IPS-15b (cell line): ENCODE results near the gene JAK3.
A peak's percentile ranks its signal among the peaks of the same experiment; 100 is the strongest.
"Not testable (repeated sequence)": the region's sequence is repeated elsewhere in the genome, so short reads cannot be mapped to it uniquely, and the experiment has no call there.

Experiments used
- H3K27me3 ChIP-seq: one replicate; pipeline ENCODE4 v1.6.1; 2013; ENCODE audit warnings: low read length; ENCODE audit not compliant: control insufficient read depth, insufficient read depth
- H3K36me3 ChIP-seq: one replicate; pipeline ENCODE4 v1.6.1; 2013; ENCODE audit warnings: low read length; ENCODE audit not compliant: control insufficient read depth, insufficient read depth
- H3K4me1 ChIP-seq: one replicate; pipeline ENCODE4 v1.6.1; 2013; ENCODE audit warnings: mild to moderate bottlenecking, low read length; ENCODE audit not compliant: control insufficient read depth, insufficient read depth
- H3K4me3 ChIP-seq: one replicate; pipeline ENCODE4 v1.5.1; 2013; ENCODE audit warnings: low read depth, low read length
- H3K9ac ChIP-seq: one replicate; pipeline ENCODE4 v1.6.1; 2013; ENCODE audit warnings: low read depth, mild to moderate bottlenecking, low read length
- H3K9me3 ChIP-seq: one replicate; pipeline ENCODE4 v1.6.1; 2013; ENCODE audit warnings: mild to moderate bottlenecking, low read length; ENCODE audit not compliant: control insufficient read depth, insufficient read depth

The JAK3 gene

GRCh38 chr19:17847538-17848366 lies at the start of gene JAK3:
Gene JAK3, minus strand, starts transcription at chr19:17847982. Its CDS starts 3,565 bp downstream, at chr19:17844417.
- Histone ChIP-seq H3K9me3 (no peaks in the 10 kb centered on the region), H3K4me3 (peak within 1 kb of the TSS; percentile 26), H3K27me3 (peaks cover 9% of the 10 kb centered on the region), H3K9ac (no peak within 1 kb of the TSS), H3K4me1 (peaks cover 5% of the 10 kb centered on the region), H3K36me3 (no peaks in the 10 kb centered on the region)

DNA sequence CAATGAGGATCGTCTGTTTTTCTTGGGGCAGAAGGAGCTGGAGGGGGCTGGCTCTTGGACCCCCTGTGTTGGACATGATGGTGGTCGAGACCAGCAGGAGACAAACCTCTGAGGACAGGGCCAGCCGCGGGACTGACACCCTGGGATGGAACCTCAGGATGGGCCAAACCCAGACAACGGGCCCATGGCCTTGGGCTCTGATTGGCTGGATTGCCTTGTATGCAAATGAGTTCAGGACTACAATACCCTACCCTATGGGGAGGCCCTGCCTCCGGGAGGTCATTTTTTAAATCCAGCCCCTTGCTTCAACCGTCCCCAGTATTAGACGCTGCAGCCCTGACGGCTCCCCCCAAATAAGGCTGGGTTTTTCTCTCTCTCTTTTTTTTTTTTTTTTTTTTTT lies 46.0 kb upstream of the JAK3 start:
- no peak overlapping the region for H3K4me3 ChIP-seq
- no peak overlapping the region for H3K9ac ChIP-seq
- H3K9me3 ChIP-seq = no peaks in the 10 kb centered on the region
- H3K36me3 ChIP-seq = no peaks in the 10 kb centered on the region
- H3K4me1 ChIP-seq = no peaks in the 10 kb centered on the region
- H3K27me3 ChIP-seq = no peaks in the 10 kb centered on the region

GRCh38 chr19:17889609-17890214 lies 41.9 kb upstream of the JAK3 start:
- Histone ChIP-seq H3K27me3 (no peaks in the 10 kb centered on the region), H3K9me3 (no peaks in the 10 kb centered on the region), H3K36me3 (no peaks in the 10 kb centered on the region), H3K9ac (no peak overlapping the region), H3K4me1 (no peaks in the 10 kb centered on the region), H3K4me3 (no peak overlapping the region)

DNA sequence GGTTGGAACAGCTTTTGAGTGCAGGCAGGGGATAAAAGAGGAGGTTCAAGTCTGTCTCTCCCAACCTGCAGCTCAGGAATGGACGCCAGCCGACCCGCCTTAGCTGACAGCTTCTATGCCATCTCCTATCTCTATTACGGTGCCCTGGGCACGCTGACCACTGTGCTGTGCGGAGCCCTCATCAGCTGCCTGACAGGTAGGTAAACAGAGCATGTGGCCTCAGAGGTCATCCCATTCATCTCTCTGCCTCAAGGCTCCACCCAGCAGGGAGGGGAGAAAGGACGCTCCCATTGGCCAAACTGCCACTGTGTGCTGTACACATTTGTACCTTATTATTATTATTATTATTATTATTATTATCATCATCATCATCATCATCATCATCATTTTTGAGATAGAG lies 40.5 kb upstream of the JAK3 start:
- Histone ChIP-seq H3K4me3 (no peak overlapping the region), H3K9me3 (no peaks in the 10 kb centered on the region), H3K4me1 (no peaks in the 10 kb centered on the region), H3K27me3 (no peaks in the 10 kb centered on the region), H3K36me3 (no peaks in the 10 kb centered on the region), H3K9ac (no peak overlapping the region)

GRCh38 chr19:17887221-17887620 lies 39.4 kb upstream of the JAK3 start:
- H3K9ac ChIP-seq, H3K27me3 ChIP-seq, H3K36me3 ChIP-seq, H3K4me3 ChIP-seq, H3K9me3 ChIP-seq, H3K4me1 ChIP-seq: not testable (repeated sequence)

- no peaks in the 10 kb centered on the region for H3K9me3 ChIP-seq
- H3K27me3 ChIP-seq = no peaks in the 10 kb centered on the region
- H3K4me3 ChIP-seq = no peak overlapping the region
- no peaks in the 10 kb centered on the region for H3K4me1 ChIP-seq
- no peaks in the 10 kb centered on the region for H3K36me3 ChIP-seq
- H3K9ac ChIP-seq = no peak overlapping the region
Observed at GRCh38 chr19:17886515-17886914, 38.7 kb upstream of the JAK3 start.

DNA sequence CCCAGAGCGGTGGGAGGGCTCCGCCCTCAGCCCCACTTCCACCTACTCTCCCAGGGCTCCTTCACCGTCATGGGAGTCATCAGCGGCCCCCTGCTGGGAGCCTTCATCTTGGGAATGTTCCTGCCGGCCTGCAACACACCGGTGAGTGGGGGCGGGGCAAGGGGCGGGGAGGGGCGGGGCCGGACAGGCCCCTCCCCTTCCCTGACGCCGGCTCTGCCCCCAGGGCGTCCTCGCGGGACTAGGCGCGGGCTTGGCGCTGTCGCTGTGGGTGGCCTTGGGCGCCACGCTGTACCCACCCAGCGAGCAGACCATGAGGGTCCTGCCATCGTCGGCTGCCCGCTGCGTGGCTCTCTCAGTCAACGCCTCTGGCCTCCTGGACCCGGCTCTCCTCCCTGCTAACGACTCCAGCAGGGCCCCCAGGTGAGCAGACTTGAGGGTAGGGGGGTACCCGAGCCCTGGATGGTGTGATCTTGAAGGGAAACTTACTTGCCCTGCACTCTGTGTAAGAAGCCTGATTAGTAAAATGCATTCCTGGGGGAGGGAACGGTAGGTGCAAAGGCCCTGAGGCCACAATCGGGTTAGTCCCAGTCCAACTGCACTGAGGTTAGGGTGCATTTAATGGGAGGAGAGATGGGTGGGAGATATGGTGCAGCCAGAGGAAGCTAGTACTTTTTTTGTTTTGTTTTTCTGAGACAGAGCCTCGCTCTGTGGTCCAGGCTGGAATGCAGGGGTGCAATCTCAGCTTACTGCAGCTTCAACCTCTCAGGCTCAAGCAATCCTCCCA lies 36.0 kb upstream of the JAK3 start:
- Histone ChIP-seq H3K4me3 (no peak overlapping the region), H3K27me3 (no peaks in the 10 kb centered on the region), H3K4me1 (no peaks in the 10 kb centered on the region), H3K9me3 (no peaks in the 10 kb centered on the region), H3K9ac (no peak overlapping the region), H3K36me3 (no peaks in the 10 kb centered on the region)

- Histone ChIP-seq H3K27me3 (no peaks in the 10 kb centered on the region), H3K9me3 (no peaks in the 10 kb centered on the region), H3K4me1 (no peaks in the 10 kb centered on the region), H3K36me3 (no peaks in the 10 kb centered on the region), H3K9ac (no peak overlapping the region), H3K4me3 (no peak overlapping the region)
Observed at GRCh38 chr19:17881701-17882100, 33.9 kb upstream of the JAK3 start.

DNA sequence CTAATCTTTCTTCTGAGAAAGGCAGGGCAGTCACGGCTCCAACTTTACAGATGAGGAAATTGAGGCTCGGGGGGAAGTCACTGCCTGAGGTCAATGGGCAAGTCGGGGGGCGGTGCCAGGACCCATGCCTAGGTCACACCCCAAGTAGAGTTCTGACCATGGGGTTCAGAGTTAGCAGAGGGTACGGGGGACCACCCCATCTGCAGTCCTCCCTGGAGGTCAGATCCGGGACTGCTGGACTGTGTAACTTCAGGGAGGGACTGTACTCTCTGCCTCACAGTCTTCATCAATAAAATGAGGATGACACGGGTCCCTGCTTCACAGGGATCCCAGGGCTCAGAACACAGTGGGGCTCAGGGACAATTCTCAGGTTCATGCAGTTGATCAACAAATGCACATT lies 31.7 kb upstream of the JAK3 start:
- Histone ChIP-seq H3K4me1 (no peaks in the 10 kb centered on the region), H3K9me3 (no peaks in the 10 kb centered on the region), H3K36me3 (no peaks in the 10 kb centered on the region), H3K4me3 (no peak overlapping the region), H3K27me3 (no peaks in the 10 kb centered on the region), H3K9ac (no peak overlapping the region)

DNA sequence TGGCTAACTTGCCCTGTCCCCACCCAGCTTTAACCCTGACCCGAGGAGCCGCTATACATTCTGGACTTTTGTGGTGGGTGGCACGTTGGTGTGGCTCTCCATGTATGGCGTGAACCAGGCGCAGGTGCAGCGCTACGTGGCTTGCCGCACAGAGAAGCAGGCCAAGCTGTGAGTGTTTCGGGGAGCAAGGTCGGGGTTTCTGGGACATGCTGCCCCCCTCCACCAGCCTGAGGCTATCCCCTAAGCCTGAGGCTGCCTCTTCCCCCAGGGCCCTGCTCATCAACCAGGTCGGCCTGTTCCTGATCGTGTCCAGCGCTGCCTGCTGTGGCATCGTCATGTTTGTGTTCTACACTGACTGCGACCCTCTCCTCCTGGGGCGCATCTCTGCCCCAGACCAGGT lies 29.9 kb upstream of the JAK3 start:
- H3K9me3 ChIP-seq = no peaks in the 10 kb centered on the region
- no peaks in the 10 kb centered on the region for H3K36me3 ChIP-seq
- H3K27me3 ChIP-seq = peaks cover 2% of the 10 kb centered on the region
- no peaks in the 10 kb centered on the region for H3K4me1 ChIP-seq
- no peak overlapping the region for H3K9ac ChIP-seq
- no peak overlapping the region for H3K4me3 ChIP-seq

DNA sequence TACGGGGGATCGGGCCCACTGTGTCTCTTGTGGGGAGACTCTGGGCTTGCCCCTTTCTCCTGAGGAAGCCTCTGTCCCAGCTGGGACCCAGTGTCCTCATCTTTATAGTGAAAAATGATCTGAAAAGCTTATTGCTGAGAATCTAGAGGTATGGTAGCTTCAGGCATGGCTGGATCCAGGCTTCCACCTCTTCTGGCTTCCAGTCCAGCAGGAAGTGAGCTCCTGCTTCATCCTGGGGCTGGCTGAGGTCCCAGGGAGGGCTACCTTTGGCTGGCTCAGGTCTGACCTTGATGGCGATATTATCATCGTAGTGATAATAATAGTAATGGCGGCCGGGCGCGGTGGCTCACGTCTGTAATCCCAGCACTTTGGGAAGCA lies 27.0 kb upstream of the JAK3 start:
- no peak overlapping the region for H3K9ac ChIP-seq
- no peaks in the 10 kb centered on the region for H3K36me3 ChIP-seq
- peak overlapping the region; percentile 69 for H3K4me3 ChIP-seq
- no peaks in the 10 kb centered on the region for H3K9me3 ChIP-seq
- H3K4me1 ChIP-seq = no peaks in the 10 kb centered on the region
- H3K27me3 ChIP-seq = peaks cover 19% of the 10 kb centered on the region
